Mesodermal cell (in vitro differentiated cells): ENCODE measurements around the gene GALNT5.

Experiments used
- H3K27ac ChIP-seq: 2 replicates; pipeline ENCODE4 v1.7.0; 2013; ENCODE audit warnings: mild to moderate bottlenecking, low read depth, low read length, moderate library complexity; ENCODE audit not compliant: severe bottlenecking
- H3K36me3 ChIP-seq: 2 replicates; pipeline ENCODE4 v1.7.1; 2013; ENCODE audit warnings: mild to moderate bottlenecking, low read length, moderate library complexity; ENCODE audit not compliant: control insufficient read depth, insufficient read depth
- H3K4me1 ChIP-seq: one replicate; pipeline ENCODE4 v1.7.1; 2013; ENCODE audit warnings: mild to moderate bottlenecking, low read length; ENCODE audit not compliant: insufficient read depth, control insufficient read depth, poor library complexity, severe bottlenecking
- H3K4me3 ChIP-seq: 2 replicates; pipeline ENCODE4 v1.7.0; 2013; ENCODE audit warnings: low read length, control low read depth, mild to moderate bottlenecking; ENCODE audit not compliant: insufficient read depth, poor library complexity, severe bottlenecking; ENCODE audit errors: extremely low read depth
- H3K9me3 ChIP-seq: 2 replicates; pipeline ENCODE4 v1.7.1; 2013; ENCODE audit warnings: mild to moderate bottlenecking, low read length, moderate library complexity; ENCODE audit not compliant: control insufficient read depth
- WGBS, 2 experiments: methylation state at CpG; one replicate each; pipeline ENCODE4 v1.1.5; 2013; ENCODE audit warnings: missing lambda C conversion rate in 2 of 2; ENCODE audit not compliant: insufficient coverage in 2 of 2; 5-methylcytosine and 5-hydroxymethylcytosine counted together

Gene GALNT5

GRCh38 chr2:157290525-157290924 is 33.0 kb downstream of the GALNT5 start:
- 88 to 90% methylated on average over 1 to 2 of the region's 2 CpGs for WGBS, 2 experiments
- Histone ChIP-seq H3K4me3 (no peak overlapping the region), H3K36me3 (no peaks in the 10 kb centered on the region), H3K9me3 (no peaks in the 10 kb centered on the region), H3K4me1 (no peaks in the 10 kb centered on the region), H3K27ac (no peak overlapping the region)

- Histone ChIP-seq H3K36me3 (no peaks in the 10 kb centered on the region), H3K4me1 (no peaks in the 10 kb centered on the region), H3K9me3 (no peaks in the 10 kb centered on the region), H3K27ac (no peak overlapping the region), H3K4me3 (no peak overlapping the region)
- WGBS, 2 experiments: no CpG with 5 or more reads among the region's 1 CpG
Observed at GRCh38 chr2:157291018-157291417, 33.5 kb downstream of the GALNT5 start.

- Histone ChIP-seq H3K4me3 (no peak overlapping the region), H3K36me3 (no peaks in the 10 kb centered on the region), H3K27ac (no peak overlapping the region), H3K4me1 (no peaks in the 10 kb centered on the region), H3K9me3 (no peaks in the 10 kb centered on the region)
- WGBS, 2 experiments: 68% methylated on average over 3 of the region's 5 CpGs; no CpG with 5 or more reads in 1 of the 2 experiments
Observed at GRCh38 chr2:157292853-157293252, 35.3 kb downstream of the GALNT5 start.

GRCh38 chr2:157296490-157296889 is 39.0 kb downstream of the GALNT5 start:
- WGBS, 2 experiments: 86 to 88% methylated on average over 1 of the region's 1 CpG
- H3K4me3 ChIP-seq: no peak overlapping the region
- H3K9me3 ChIP-seq: no peaks in the 10 kb centered on the region
- no peaks in the 10 kb centered on the region for H3K4me1 ChIP-seq
- no peak overlapping the region for H3K27ac ChIP-seq
- no peaks in the 10 kb centered on the region for H3K36me3 ChIP-seq

- H3K4me1 ChIP-seq: no peaks in the 10 kb centered on the region
- H3K36me3 ChIP-seq: no peaks in the 10 kb centered on the region
- WGBS, 2 experiments: 98% methylated on average over 4 of the region's 4 CpGs; no CpG with 5 or more reads in 1 of the 2 experiments
Observed at GRCh38 chr2:157296958-157297357, 39.5 kb downstream of the GALNT5 start.

GRCh38 chr2:157301307-157301706 is 43.8 kb downstream of the GALNT5 start:
- Histone ChIP-seq H3K4me1 (peaks cover 9% of the 10 kb centered on the region), H3K9me3 (no peaks in the 10 kb centered on the region), H3K27ac (no peak overlapping the region), H3K4me3 (no peak overlapping the region), H3K36me3 (no peaks in the 10 kb centered on the region)
- WGBS, 2 experiments: 100% methylated on average over 2 of the region's 2 CpGs; no CpG with 5 or more reads in 1 of the 2 experiments

More at GRCh38 chr2:157296958-157297357, 39.5 kb downstream of the GALNT5 start:
- H3K4me3 ChIP-seq: no peak overlapping the region
- no peaks in the 10 kb centered on the region for H3K9me3 ChIP-seq
- no peak overlapping the region for H3K27ac ChIP-seq

GRCh38 chr2:157302492-157303099 is 45.1 kb downstream of the GALNT5 start:
- Histone ChIP-seq H3K9me3 (no peaks in the 10 kb centered on the region), H3K4me3 (no peak overlapping the region), H3K36me3 (no peaks in the 10 kb centered on the region), H3K27ac (no peak overlapping the region), H3K4me1 (peaks cover 9% of the 10 kb centered on the region)
- WGBS, 2 experiments: 6 to 16% methylated on average over 2 to 4 of the region's 9 CpGs

GRCh38 chr2:157303612-157304011 is 46.1 kb downstream of the GALNT5 start:
- WGBS, 2 experiments: 100% methylated on average over 1 of the region's 2 CpGs; no CpG with 5 or more reads in 1 of the 2 experiments
- Histone ChIP-seq H3K9me3 (no peaks in the 10 kb centered on the region), H3K4me3 (no peak overlapping the region), H3K36me3 (no peaks in the 10 kb centered on the region), H3K27ac (no peak overlapping the region), H3K4me1 (peaks cover 9% of the 10 kb centered on the region)

GRCh38 chr2:157304811-157305722 is 47.6 kb downstream of the GALNT5 start:
- H3K4me1 ChIP-seq: peaks cover 9% of the 10 kb centered on the region
- no peaks in the 10 kb centered on the region for H3K36me3 ChIP-seq
- no peaks in the 10 kb centered on the region for H3K9me3 ChIP-seq
- no peak overlapping the region for H3K4me3 ChIP-seq
- H3K27ac ChIP-seq: peak overlapping the region; percentile 70
- 83 to 100% methylated on average over 1 of the region's 3 CpGs for WGBS, 2 experiments

- no peaks in the 10 kb centered on the region for H3K36me3 ChIP-seq
- WGBS, 2 experiments: 100% methylated on average over 2 of the region's 4 CpGs
- H3K9me3 ChIP-seq: no peaks in the 10 kb centered on the region
- no peak overlapping the region for H3K4me3 ChIP-seq
- H3K27ac ChIP-seq: no peak overlapping the region
- peaks cover 9% of the 10 kb centered on the region for H3K4me1 ChIP-seq
Observed at GRCh38 chr2:157305723-157306110, 48.2 kb downstream of the GALNT5 start.

GRCh38 chr2:157307021-157307420 is 49.5 kb downstream of the GALNT5 start:
- no CpG with 5 or more reads among the region's 1 CpG for WGBS, 2 experiments
- H3K4me1 ChIP-seq: peaks cover 9% of the 10 kb centered on the region
- H3K36me3 ChIP-seq: no peaks in the 10 kb centered on the region
- H3K4me3 ChIP-seq: no peak overlapping the region
- H3K9me3 ChIP-seq: no peaks in the 10 kb centered on the region
- H3K27ac ChIP-seq: no peak overlapping the region
